CD14-positive monocyte (primary cell): ENCODE data around the gene FAM162A. TPM values are rescaled to one million over a fixed set of nuclear protein-coding genes. Genes with fewer than 3 reads are reported as not detected.

Experiments
- DNase-seq, 3 donors: peaks; one replicate each; pipeline ENCODE4 v3.0.0-alpha.2; 2011 to 2022
- H2AFZ ChIP-seq: 2 replicates; pipeline ENCODE4 v1.6.0; 2012; ENCODE audit warnings: mild to moderate bottlenecking, low read depth, low read length, inconsistent platforms; ENCODE audit not compliant: insufficient read depth, poor library complexity, severe bottlenecking
- H3K27ac ChIP-seq, 2 donors: 1 replicate in 1 of 2; 2 replicates in 1 of 2; pipeline ENCODE4 v1.5.1; 2012 to 2013; ENCODE audit warnings: low read length in 2 of 2, control low read depth in 1 of 2, inconsistent platforms in 1 of 2, low read depth in 1 of 2, mild to moderate bottlenecking in 1 of 2
- H3K27me3 ChIP-seq, 2 donors: one replicate each; pipeline versions ENCODE4 v1.6.0 to v1.6.1; 2011 to 2013; ENCODE audit warnings: low read length in 2 of 2; ENCODE audit not compliant: control insufficient read depth in 2 of 2, insufficient read depth in 2 of 2
- H3K36me3 ChIP-seq, 2 donors: replicated peaks in 1 of 2; 1 replicate in 1 of 2; 2 replicates in 1 of 2; pipeline versions ENCODE4 v1.5.1 to v1.6.1; 2012 to 2013; ENCODE audit warnings: low read length in 2 of 2, control low read depth in 1 of 2, inconsistent platforms in 1 of 2, mild to moderate bottlenecking in 1 of 2; ENCODE audit not compliant: insufficient read depth in 2 of 2, control insufficient read depth in 1 of 2
- H3K4me1 ChIP-seq, 2 donors: 1 replicate in 1 of 2; 2 replicates in 1 of 2; pipeline versions ENCODE4 v1.5.1 to v1.6.1; 2012 to 2013; ENCODE audit warnings: low read length in 2 of 2, control low read depth in 1 of 2, inconsistent platforms in 1 of 2, mild to moderate bottlenecking in 1 of 2, moderate library complexity in 1 of 2; ENCODE audit not compliant: insufficient read depth in 2 of 2, control insufficient read depth in 1 of 2
- H3K4me2 ChIP-seq: replicated peaks from 2 replicates; pipeline ENCODE3; 2012; ENCODE audit warnings: low read length, moderate library complexity, mild to moderate bottlenecking; ENCODE audit not compliant: poor library complexity, severe bottlenecking; ENCODE audit errors: extremely low read depth
- H3K4me3 ChIP-seq, 3 experiments: fragments of 200-600 bp in 1 of 3; sonication (generic) in 1 of 3; replicated peaks in 1 of 3; 1 replicate in 2 of 3; 2 replicates in 1 of 3; pipeline ENCODE4 v1.5.1; 2011 to 2013; ENCODE audit warnings: low read length in 3 of 3, mild to moderate bottlenecking in 3 of 3, control low read depth in 2 of 3, low read depth in 2 of 3, inconsistent platforms in 1 of 3, moderate library complexity in 1 of 3
- H3K79me2 ChIP-seq: 2 replicates; pipeline ENCODE4 v1.6.0; 2012; ENCODE audit warnings: mild to moderate bottlenecking, control low read depth, inconsistent platforms, low read length, moderate library complexity; ENCODE audit not compliant: insufficient read depth
- H3K9ac ChIP-seq: 2 replicates; pipeline ENCODE4 v1.6.0; 2017; ENCODE audit warnings: low read length, mild to moderate bottlenecking; ENCODE audit not compliant: insufficient read depth, poor library complexity, severe bottlenecking
- H3K9me3 ChIP-seq, 2 donors: replicated peaks in 1 of 2; 1 replicate in 1 of 2; 2 replicates in 1 of 2; pipeline versions ENCODE4 v1.5.1 to v1.6.1; 2012 to 2013; ENCODE audit warnings: low read length in 2 of 2, control low read depth in 1 of 2; ENCODE audit not compliant: control insufficient read depth in 1 of 2, insufficient read depth in 1 of 2
- H4K20me1 ChIP-seq: 2 replicates; pipeline ENCODE4 v1.6.0; 2012; ENCODE audit warnings: mild to moderate bottlenecking, low read length, control low read depth, moderate library complexity; ENCODE audit not compliant: insufficient read depth
- H3K27ac Mint-ChIP-seq, 7 donors: one replicate each; pipeline ENCODE4 v1.8.0; 2020; ENCODE audit warnings: mild to moderate bottlenecking in 7 of 7, mixed read lengths in 7 of 7, moderate library complexity in 6 of 7, inconsistent platforms in 2 of 7
- H3K27me3 Mint-ChIP-seq, 3 donors: one replicate each; pipeline ENCODE4 v1.8.0; 2021 to 2022; ENCODE audit warnings: low read depth in 3 of 3, mild to moderate bottlenecking in 3 of 3, mixed read lengths in 3 of 3, moderate library complexity in 3 of 3, inconsistent platforms in 1 of 3
- H3K36me3 Mint-ChIP-seq, 2 donors: one replicate each; pipeline ENCODE4 v1.8.0; 2020; ENCODE audit warnings: mixed read lengths in 2 of 2, inconsistent platforms in 1 of 2, mild to moderate bottlenecking in 1 of 2
- H3K4me1 Mint-ChIP-seq: one replicate; pipeline ENCODE4 v1.8.0; 2020; ENCODE audit warnings: mild to moderate bottlenecking, mixed read lengths
- H3K4me3 Mint-ChIP-seq, 2 donors: one replicate each; pipeline ENCODE4 v1.8.0; 2020; ENCODE audit warnings: mild to moderate bottlenecking in 2 of 2, mixed read lengths in 2 of 2, moderate library complexity in 1 of 2
- H3K9me3 Mint-ChIP-seq, 7 donors: one replicate each; pipeline ENCODE4 v1.8.0; 2020 to 2022; ENCODE audit warnings: mixed read lengths in 7 of 7, mild to moderate bottlenecking in 6 of 7, moderate library complexity in 6 of 7, inconsistent platforms in 2 of 7
- WGBS: methylation state at CpG from one replicate; pipeline ENCODE4 v1.1.5; 2013; ENCODE audit warnings: missing lambda C conversion rate; ENCODE audit not compliant: insufficient coverage; 5-methylcytosine and 5-hydroxymethylcytosine counted together
- intact Hi-C, 2 donors: fragments of 100-400 bp; cut with micrococcal nuclease; formaldehyde crosslinking; loops; one replicate each; pipeline versions ENCODE4 v1.15.0 to v1.15.1; 2023
- polyA plus RNA-seq, 3 donors: library from polyadenylated mRNA; depleted of rRNA in 1 of 3; unstranded in 2 of 3; stranded (reverse) in 1 of 3; fragments of 300-500 nt in 2 of 3; fragments of >200 nt in 1 of 3; fragmentation: Illumina TruSeq in 2 of 3; gene quantifications; 1 replicate in 2 of 3; 2 replicates in 1 of 3; pipeline ENCODE4 v1.2.3, GENCODE V29; 2012 to 2021
- TF ChIP-seq, protein P1 (sequence below): fragments of 200-600 bp; IDR thresholded peaks from one replicate; pipeline ENCODE4 v1.8.0; 2022; ENCODE audit warnings: antibody characterized with exemption, mild to moderate bottlenecking

The FAM162A gene
- polyA plus RNA-seq, 3 donors, result 6.8 to 28.5 (median 24.2) TPM

DNA sequence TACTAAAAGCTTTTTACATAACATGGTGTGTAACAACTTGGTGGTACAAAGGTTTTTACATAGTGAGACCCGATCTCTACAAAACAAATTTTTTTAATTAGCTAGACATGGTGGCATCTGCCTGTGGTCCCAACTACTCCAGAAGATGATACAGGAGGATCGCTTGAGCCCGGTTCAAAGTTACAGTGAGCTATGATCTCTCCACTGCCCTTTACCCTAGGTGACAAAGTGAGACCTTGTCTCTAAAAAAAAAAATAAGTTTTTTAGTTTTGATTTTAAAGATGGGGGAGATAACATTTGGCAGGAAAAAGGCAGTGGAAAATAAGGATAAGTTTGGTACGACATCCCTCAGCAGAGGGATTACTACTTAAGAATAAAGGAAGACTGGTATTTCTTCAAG is 5.9 kb downstream of the FAM162A start:
- intact Hi-C loops, result loop anchor here (10.0 kb wide), 2 partner anchors 295 to 1195 kb away; partner anchors contain the start of genes HACD2 (in 1 of the 2) and PARP14 (in 1 of the 2)
- Mint-ChIP-seq H3K36me3 (peaks cover 0 to 7% of the 10 kb centered on the region in 2 donors), H3K9me3 (no peaks in the 10 kb centered on the region), H3K4me1 (peaks cover 1% of the 10 kb centered on the region), H3K27ac (no peak overlapping the region), H3K27me3 (peaks cover 0 to 2% (median 0%) of the 10 kb centered on the region in 3 donors), H3K4me3 (no peak overlapping the region)
- H2AFZ ChIP-seq, result no peak overlapping the region
- no peak overlapping the region for H3K4me3 ChIP-seq
- WGBS, result 100% methylated on average over 1 of the region's 4 CpGs
- H3K27me3 ChIP-seq, result no peaks in the 10 kb centered on the region
- no peaks in the 10 kb centered on the region for H3K36me3 ChIP-seq
- no peaks in the 10 kb centered on the region for H3K9me3 ChIP-seq
- TF ChIP-seq, protein P1, sequence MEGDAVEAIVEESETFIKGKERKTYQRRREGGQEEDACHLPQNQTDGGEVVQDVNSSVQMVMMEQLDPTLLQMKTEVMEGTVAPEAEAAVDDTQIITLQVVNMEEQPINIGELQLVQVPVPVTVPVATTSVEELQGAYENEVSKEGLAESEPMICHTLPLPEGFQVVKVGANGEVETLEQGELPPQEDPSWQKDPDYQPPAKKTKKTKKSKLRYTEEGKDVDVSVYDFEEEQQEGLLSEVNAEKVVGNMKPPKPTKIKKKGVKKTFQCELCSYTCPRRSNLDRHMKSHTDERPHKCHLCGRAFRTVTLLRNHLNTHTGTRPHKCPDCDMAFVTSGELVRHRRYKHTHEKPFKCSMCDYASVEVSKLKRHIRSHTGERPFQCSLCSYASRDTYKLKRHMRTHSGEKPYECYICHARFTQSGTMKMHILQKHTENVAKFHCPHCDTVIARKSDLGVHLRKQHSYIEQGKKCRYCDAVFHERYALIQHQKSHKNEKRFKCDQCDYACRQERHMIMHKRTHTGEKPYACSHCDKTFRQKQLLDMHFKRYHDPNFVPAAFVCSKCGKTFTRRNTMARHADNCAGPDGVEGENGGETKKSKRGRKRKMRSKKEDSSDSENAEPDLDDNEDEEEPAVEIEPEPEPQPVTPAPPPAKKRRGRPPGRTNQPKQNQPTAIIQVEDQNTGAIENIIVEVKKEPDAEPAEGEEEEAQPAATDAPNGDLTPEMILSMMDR, result no peak
- no peak for DNase-seq
- H3K27ac ChIP-seq, result no peak overlapping the region
- peaks cover under 1 to 2% of the 10 kb centered on the region in 2 donors for H3K4me1 ChIP-seq
- no peak overlapping the region for H3K4me2 ChIP-seq
- H3K9ac ChIP-seq, result no peak overlapping the region
- H3K79me2 ChIP-seq, result no peaks in the 10 kb centered on the region
- H4K20me1 ChIP-seq, result no peaks in the 10 kb centered on the region

DNA sequence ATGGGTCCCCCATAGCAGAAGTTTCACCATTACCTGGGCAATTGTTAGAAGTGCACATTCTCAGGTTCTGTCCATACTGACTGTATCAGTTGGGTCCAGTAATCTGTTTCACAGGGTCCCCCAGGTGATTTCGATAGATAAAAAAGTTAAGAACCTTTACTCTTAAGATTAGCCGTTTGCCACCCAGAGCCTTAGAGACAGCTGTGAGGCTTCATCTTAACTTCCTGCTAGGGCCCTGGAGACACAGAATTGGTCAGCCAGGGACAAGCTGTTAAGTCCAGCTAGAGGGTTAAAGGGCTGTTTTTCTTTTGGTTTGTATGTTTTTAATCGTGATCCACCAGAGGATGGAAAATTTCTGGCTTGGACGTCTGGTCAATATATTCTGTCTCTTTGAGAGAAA is 6.7 kb downstream of the FAM162A start:
- no peaks in the 10 kb centered on the region for H3K79me2 ChIP-seq

More for the DNA sequence above, 6.7 kb downstream of the FAM162A start:
- H3K4me3 ChIP-seq, result no peak overlapping the region
- no peak overlapping the region for H3K27ac ChIP-seq
- TF ChIP-seq, protein P1, result no peak
- H3K4me1 Mint-ChIP-seq, result peaks cover 9% of the 10 kb centered on the region
- no peaks in the 10 kb centered on the region for H3K27me3 ChIP-seq
- DNase-seq, result no peak
- intact Hi-C loops, result no loop called here
- no peaks in the 10 kb centered on the region for H3K9me3 Mint-ChIP-seq
- H3K4me2 ChIP-seq, result no peak overlapping the region
- 100% methylated on average over 1 of the region's 4 CpGs for WGBS
- no peak overlapping the region for H3K27ac Mint-ChIP-seq
- H3K36me3 Mint-ChIP-seq, result peaks cover 0 to 7% of the 10 kb centered on the region in 2 donors
- no peak overlapping the region for H2AFZ ChIP-seq
- H4K20me1 ChIP-seq, result no peaks in the 10 kb centered on the region
- H3K27me3 Mint-ChIP-seq, result peaks cover 0 to 2% (median 0%) of the 10 kb centered on the region in 3 donors
- peaks cover 0 to 4% of the 10 kb centered on the region in 2 donors for H3K4me1 ChIP-seq
- H3K9me3 ChIP-seq, result no peaks in the 10 kb centered on the region
- no peak overlapping the region for H3K4me3 Mint-ChIP-seq
- no peaks in the 10 kb centered on the region for H3K36me3 ChIP-seq
- H3K9ac ChIP-seq, result no peak overlapping the region
